Upper lobe of left lung (tissue), 6 donors: ENCODE data around the gene SPTAN1. TPM values are rescaled to one million over a fixed set of nuclear protein-coding genes. Genes with fewer than 3 reads are reported as not detected.
"Not testable (repeated sequence)": the region's sequence is repeated elsewhere in the genome, so short reads cannot be mapped to it uniquely, and the experiment has no call there.

Source experiments
- ATAC-seq, 2 donors: fragments of 200-7000 bp; cut with Tn5 transposase; one replicate each; pipeline ENCODE4 v1.9.1; 2022; ENCODE audit warnings: mild to moderate bottlenecking in 2 of 2, moderate library complexity in 2 of 2; ENCODE audit not compliant: low FRiP score in 2 of 2
- DNase-seq, 2 donors: peaks; one replicate each; pipeline ENCODE4 v3.0.0-alpha.2; 2019 to 2020
- H3K27ac ChIP-seq, 4 donors: fragments of 200-600 bp; sonication (generic); one replicate each; pipeline ENCODE4 v1.5.1; 2016 to 2019
- H3K27me3 ChIP-seq, 4 donors: fragments of 200-600 bp; sonication (generic); one replicate each; pipeline ENCODE4 v1.5.1; 2017 to 2019
- H3K36me3 ChIP-seq, 4 donors: fragments of 200-600 bp; sonication (generic); one replicate each; pipeline ENCODE4 v1.5.1; 2016 to 2019
- H3K4me1 ChIP-seq, 4 donors: fragments of 200-600 bp; sonication (generic); one replicate each; pipeline ENCODE4 v1.5.1; 2018 to 2019
- H3K4me3 ChIP-seq, 4 donors: fragments of 200-600 bp; sonication (generic); one replicate each; pipeline ENCODE4 v1.5.1; 2017 to 2019; ENCODE audit warnings: mild to moderate bottlenecking in 2 of 4, moderate library complexity in 1 of 4
- H3K9me3 ChIP-seq, 4 donors: fragments of 200-600 bp; sonication (generic); one replicate each; pipeline ENCODE4 v1.5.1; 2018 to 2019
- EP300 ChIP-seq, 4 donors: sonication (generic); formaldehyde crosslinking; IDR thresholded peaks; one replicate each; pipeline ENCODE4 v1.5.1; 2017; ENCODE audit warnings: antibody characterized with exemption in 4 of 4, control low read depth in 2 of 4
- POLR2A ChIP-seq, 4 donors: fragments of 450-650 bp; IDR thresholded peaks; one replicate each; pipeline ENCODE4 v1.5.1; 2016 to 2017; ENCODE audit warnings: antibody characterized with exemption in 4 of 4, mild to moderate bottlenecking in 2 of 4
- POLR2AphosphoS5 ChIP-seq, 2 donors: sonication (generic); formaldehyde crosslinking; IDR thresholded peaks; one replicate each; pipeline ENCODE4 v1.5.1; 2017; ENCODE audit warnings: antibody characterized with exemption in 2 of 2
- WGBS, 2 donors: methylation state at CpG; one replicate each; pipeline ENCODE4 v1.1.5; 2017 to 2018; 5-methylcytosine and 5-hydroxymethylcytosine counted together
- total RNA-seq, 6 donors: library from RNA; depleted of rRNA in 4 of 6; stranded (reverse); fragments of >200 nt in 4 of 6; gene quantifications; one replicate each; pipeline versions ENCODE4 v1.1.0 to v1.2.1, GENCODE V29; 2016 to 2021
- TF ChIP-seq, protein P1 (sequence below), 6 experiments: fragments of 450-650 bp in 4 of 6; fragments of 200-600 bp in 2 of 6; sonication (generic) in 2 of 6; IDR thresholded peaks; one replicate each; pipeline ENCODE4 v1.5.1; 2016 to 2019; ENCODE audit warnings: antibody characterized with exemption in 6 of 6
- donor health status: DM: no; HTN: no; CAD: no; lungs with moderate emphysema.
- donor health status: DM: no; HTN: yes; CAD: no; lungs with severe emphysema.

The SPTAN1 gene
- total RNA-seq, 6 donors from 2014 or later: 254 to 547 (median 401) TPM

DNA sequence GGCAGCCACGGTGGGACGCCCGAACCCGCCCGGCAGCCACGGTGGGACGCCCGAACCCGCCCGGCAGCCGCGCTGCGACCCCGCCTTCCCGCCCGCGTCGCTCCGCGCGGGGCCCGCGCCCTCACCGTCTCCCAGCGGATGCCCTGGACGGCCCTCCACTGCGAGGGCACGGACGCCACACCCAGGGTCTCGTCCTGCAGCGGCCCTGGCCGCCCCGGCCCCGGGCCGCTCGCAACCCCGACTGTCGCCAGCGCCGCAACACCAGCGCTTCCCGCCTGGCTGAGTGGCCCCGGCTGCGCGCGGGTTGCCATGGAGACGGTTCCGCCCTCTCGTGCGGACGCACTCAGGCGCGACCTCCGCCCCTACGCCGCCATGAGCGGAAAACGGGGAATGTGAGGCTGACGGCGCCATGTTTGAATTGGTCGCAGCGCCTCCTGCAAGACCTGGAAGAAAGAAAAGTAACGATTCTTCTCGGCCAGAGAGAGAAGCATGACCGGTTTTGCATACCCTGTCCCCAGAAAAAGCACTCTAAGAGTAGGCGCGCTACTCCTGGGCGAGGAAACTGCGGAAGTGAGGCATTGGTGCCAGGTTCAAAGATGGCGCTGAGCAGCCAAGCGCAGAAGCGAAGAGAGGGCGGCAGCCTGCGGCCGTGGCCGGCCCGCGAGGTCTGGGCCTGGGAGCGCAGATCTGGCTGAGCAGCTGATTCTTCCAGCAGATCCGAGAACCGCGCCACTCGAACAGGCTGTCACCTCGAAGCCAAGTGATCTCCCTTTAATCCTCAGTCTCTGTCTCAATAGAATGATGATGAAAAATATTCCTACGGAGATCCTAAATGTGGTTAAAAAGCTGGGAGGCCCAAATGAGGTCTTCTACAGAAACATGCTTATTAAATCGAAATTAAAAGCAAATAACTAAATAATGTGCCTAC is 104.3 kb downstream of the SPTAN1 start, which contains the start of gene DYNC2I2:
TSS of gene DYNC2I2 (minus strand) at position 432 of the 928 bp plus-strand sequence. CDS start at position 311, 121 bp downstream.
- ATAC-seq (peak; percentile 96 to 99), DNase-seq (peak; percentile 96 to 99)

DNA sequence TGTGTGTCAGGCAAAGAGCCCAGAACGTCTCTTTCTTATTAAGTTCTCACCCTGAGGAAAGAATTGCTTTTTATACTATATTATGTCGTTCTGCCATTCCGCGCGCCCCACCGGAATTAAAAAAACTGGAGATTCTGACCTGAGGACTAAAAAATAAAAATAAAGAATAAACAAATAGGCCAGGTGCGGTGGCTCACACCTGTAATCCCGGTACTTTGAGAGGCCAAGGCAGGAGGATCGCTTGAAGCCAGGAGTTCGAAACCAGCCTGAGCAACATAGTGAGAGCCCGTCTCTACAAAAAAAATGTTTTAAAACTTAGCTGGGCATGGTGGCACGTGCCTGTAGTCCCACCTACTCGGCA is 104.9 kb downstream of the SPTAN1 start:
- peaks cover 6 to 15% (median 10%) of the 10 kb centered on the region in 4 donors for H3K4me1 ChIP-seq
- H3K4me3 ChIP-seq: peak overlapping the region in 2 of 4 donors; percentile 78 to 89
- DNase-seq: no peak
- H3K9me3 ChIP-seq: no peaks in the 10 kb centered on the region
- 96 to 97% methylated on average over 13 of the region's 13 CpGs for WGBS, 2 donors
- ATAC-seq: no peak
- no peaks in the 10 kb centered on the region for H3K36me3 ChIP-seq
- no peaks in the 10 kb centered on the region for H3K27me3 ChIP-seq
- TF ChIP-seq POLR2AphosphoS5 (IDR thresholded peaks at IDR 0.05) (no peak), POLR2A (IDR thresholded peaks at IDR 0.05) (no peak), EP300 (IDR thresholded peaks at IDR 0.05) (no peak)
- TF ChIP-seq, protein P1, sequence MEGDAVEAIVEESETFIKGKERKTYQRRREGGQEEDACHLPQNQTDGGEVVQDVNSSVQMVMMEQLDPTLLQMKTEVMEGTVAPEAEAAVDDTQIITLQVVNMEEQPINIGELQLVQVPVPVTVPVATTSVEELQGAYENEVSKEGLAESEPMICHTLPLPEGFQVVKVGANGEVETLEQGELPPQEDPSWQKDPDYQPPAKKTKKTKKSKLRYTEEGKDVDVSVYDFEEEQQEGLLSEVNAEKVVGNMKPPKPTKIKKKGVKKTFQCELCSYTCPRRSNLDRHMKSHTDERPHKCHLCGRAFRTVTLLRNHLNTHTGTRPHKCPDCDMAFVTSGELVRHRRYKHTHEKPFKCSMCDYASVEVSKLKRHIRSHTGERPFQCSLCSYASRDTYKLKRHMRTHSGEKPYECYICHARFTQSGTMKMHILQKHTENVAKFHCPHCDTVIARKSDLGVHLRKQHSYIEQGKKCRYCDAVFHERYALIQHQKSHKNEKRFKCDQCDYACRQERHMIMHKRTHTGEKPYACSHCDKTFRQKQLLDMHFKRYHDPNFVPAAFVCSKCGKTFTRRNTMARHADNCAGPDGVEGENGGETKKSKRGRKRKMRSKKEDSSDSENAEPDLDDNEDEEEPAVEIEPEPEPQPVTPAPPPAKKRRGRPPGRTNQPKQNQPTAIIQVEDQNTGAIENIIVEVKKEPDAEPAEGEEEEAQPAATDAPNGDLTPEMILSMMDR (IDR thresholded peaks at IDR 0.05): no peak
- peak overlapping the region; percentile 97 to 99 (median 98) for H3K27ac ChIP-seq

More for the DNA sequence above, 104.3 kb downstream of the SPTAN1 start, which contains the start of gene DYNC2I2:
- TF ChIP-seq POLR2AphosphoS5 (IDR thresholded peaks at IDR 0.05) (peak; percentile 76 to 82), EP300 (IDR thresholded peaks at IDR 0.05) (peak in 1 of 4 donors; percentile 40), POLR2A (IDR thresholded peaks at IDR 0.05) (peak in 3 of 4 donors; percentile 23 to 81 (median 51))
- TF ChIP-seq, protein P1 (IDR thresholded peaks at IDR 0.05): peak in 2 of 6 experiments; percentile 17 to 33
- H3K36me3 ChIP-seq: no peaks in the 10 kb centered on the region
- no peaks in the 10 kb centered on the region for H3K9me3 ChIP-seq
- 1% methylated on average over 47 to 67 of the region's 86 CpGs for WGBS, 2 donors
- H3K4me3 ChIP-seq: peak within 1 kb of the TSS; percentile 78 to 95 (median 84)
- peak within 1 kb of the TSS; percentile 97 to 99 (median 98) for H3K27ac ChIP-seq
- no peaks in the 10 kb centered on the region for H3K27me3 ChIP-seq
- H3K4me1 ChIP-seq: peaks cover 6 to 15% (median 10%) of the 10 kb centered on the region in 4 donors

DNA sequence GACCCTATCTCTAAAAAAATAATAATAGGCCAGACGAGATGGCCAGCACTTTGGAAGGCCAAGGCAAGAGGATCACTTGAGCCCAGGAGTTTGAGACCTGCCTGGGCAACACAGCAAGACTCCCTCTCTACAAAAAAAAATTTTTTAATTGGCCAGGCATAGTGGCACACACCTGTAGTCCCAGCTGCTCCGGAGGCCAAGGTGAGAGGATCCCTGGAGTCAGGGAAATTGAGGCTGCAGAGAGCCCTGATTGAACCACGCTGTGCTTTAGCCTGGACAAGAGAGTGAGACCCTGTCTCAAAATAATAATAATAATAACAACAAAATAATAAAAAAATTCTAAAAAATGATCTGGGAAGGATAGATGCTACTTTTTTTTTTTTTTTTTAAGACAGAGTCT is 105.4 kb downstream of the SPTAN1 start:
- H3K27me3 ChIP-seq: no peaks in the 10 kb centered on the region
- H3K4me3 ChIP-seq: no peak overlapping the region
- H3K9me3 ChIP-seq: no peaks in the 10 kb centered on the region
- no peak for ATAC-seq
- WGBS, 2 donors: 91 to 98% methylated on average over 3 of the region's 3 CpGs
- TF ChIP-seq POLR2AphosphoS5 (IDR thresholded peaks at IDR 0.05) (no peak), POLR2A (IDR thresholded peaks at IDR 0.05) (no peak), EP300 (IDR thresholded peaks at IDR 0.05) (no peak)
- TF ChIP-seq, protein P1 (IDR thresholded peaks at IDR 0.05): no peak
- H3K4me1 ChIP-seq: peaks cover 6 to 15% (median 10%) of the 10 kb centered on the region in 4 donors
- DNase-seq: no peak
- H3K27ac ChIP-seq: no peak overlapping the region
- no peaks in the 10 kb centered on the region for H3K36me3 ChIP-seq

DNA sequence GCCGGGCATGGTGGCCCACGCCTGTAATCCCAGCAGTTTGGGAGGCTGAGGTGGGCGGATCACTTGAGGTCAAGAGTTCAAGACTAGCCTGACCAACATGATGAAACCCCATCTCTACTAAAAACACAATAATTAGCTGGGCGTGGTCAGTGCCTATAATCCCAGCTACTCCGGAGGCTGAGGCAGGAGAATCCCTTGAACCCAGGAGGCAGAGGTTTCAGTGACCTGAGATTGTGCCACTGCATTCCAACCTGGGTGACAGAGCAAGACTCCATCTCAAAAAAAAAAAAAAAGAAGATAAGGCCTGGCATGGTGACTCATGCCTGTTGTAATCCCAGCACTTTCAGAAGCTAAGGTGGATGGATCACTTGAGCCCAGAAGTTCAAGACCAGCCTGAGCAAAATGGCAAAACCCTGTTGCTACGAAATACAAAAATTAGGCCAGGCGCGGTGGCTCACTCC is 114.1 kb downstream of the SPTAN1 start:
- not testable (repeated sequence) for H3K36me3 ChIP-seq, H3K4me3 ChIP-seq, ATAC-seq, H3K9me3 ChIP-seq, H3K27me3 ChIP-seq, H3K27ac ChIP-seq, H3K4me1 ChIP-seq, DNase-seq
- 85 to 88% methylated on average over 8 of the region's 8 CpGs for WGBS, 2 donors

DNA sequence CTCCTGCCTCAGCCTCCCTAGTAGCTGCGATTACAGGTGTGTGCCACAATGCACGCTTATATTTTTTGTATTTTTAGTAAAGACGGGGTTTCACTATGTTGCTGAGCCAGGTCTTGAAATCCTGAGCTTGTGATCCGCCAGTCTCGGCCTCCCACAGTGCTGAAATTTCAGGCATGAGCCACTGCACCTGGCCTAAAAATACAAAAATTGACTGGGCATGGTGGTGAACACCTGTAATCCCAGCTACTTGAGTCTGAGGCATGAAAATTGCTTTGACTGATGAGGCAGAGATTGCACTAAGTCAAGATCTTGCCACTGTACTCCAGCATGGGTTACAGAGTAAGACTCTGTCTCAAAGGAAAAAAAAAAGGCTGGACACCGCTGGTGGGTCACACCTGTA is 117.4 kb downstream of the SPTAN1 start:
- Histone ChIP-seq H3K9me3 (no peaks in the 10 kb centered on the region), H3K4me1 (no peaks in the 10 kb centered on the region), H3K36me3 (no peaks in the 10 kb centered on the region), H3K27me3 (no peaks in the 10 kb centered on the region), H3K27ac (no peak overlapping the region), H3K4me3 (no peak overlapping the region)
- DNase-seq: no peak
- no peak for TF ChIP-seq EP300 (IDR thresholded peaks at IDR 0.05)
- TF ChIP-seq POLR2A (IDR thresholded peaks at IDR 0.05): no peak
- TF ChIP-seq POLR2AphosphoS5 (IDR thresholded peaks at IDR 0.05): no peak
- TF ChIP-seq, protein P1 (IDR thresholded peaks at IDR 0.05): no peak
- WGBS, 2 donors: 92 to 95% methylated on average over 6 of the region's 6 CpGs
- no peak for ATAC-seq
